Epidermal melanocyte (primary cell): Measurements from ENCODE around the gene FXN.
A peak's percentile ranks its signal among the peaks of the same experiment; 100 is the strongest.

Experiments
- DNase-seq: peaks from one replicate; pipeline ENCODE4 v3.0.0; 2011; ENCODE audit warnings: low spot score; ENCODE audit not compliant: insufficient read length

The FXN gene

GRCh38 chr9:69137311-69137710, 101.8 kb downstream of the FXN start:
- DNase-seq = no peak

- DNase-seq = no peak
Observed at GRCh38 chr9:69139596-69139995, 104.0 kb downstream of the FXN start.

- no peak for DNase-seq
Observed at GRCh38 chr9:69140123-69140735, 104.7 kb downstream of the FXN start.

GRCh38 chr9:69141851-69142250, 106.3 kb downstream of the FXN start:
- DNase-seq = no peak

- no peak for DNase-seq
Observed at GRCh38 chr9:69143291-69143690, 107.7 kb downstream of the FXN start.

GRCh38 chr9:69145144-69145715, 109.7 kb downstream of the FXN start:
- peak; percentile 43 for DNase-seq

- DNase-seq = no peak
Observed at GRCh38 chr9:69147041-69147834, 111.7 kb downstream of the FXN start.

- peak; percentile 17 for DNase-seq
Observed at GRCh38 chr9:69149321-69149807, 113.8 kb downstream of the FXN start.
